Stimulated activated CD8-positive, alpha-beta memory T cell treated with anti-CD3 and anti-CD28 coated beads, Interleukin-2, amount 100 ng/mL, for 48 hours (primary cell): Measurements from ENCODE around the gene GTF2F2.
"Not testable (repeated sequence)": the region's sequence is repeated elsewhere in the genome, so short reads cannot be mapped to it uniquely, and the experiment has no call there.

Experiments
- DNase-seq, 2 donors: peaks; one replicate each; pipeline ENCODE4 v3.0.0-alpha.2; 2020; ENCODE audit warnings: low read depth in 2 of 2

The GTF2F2 gene

DNA sequence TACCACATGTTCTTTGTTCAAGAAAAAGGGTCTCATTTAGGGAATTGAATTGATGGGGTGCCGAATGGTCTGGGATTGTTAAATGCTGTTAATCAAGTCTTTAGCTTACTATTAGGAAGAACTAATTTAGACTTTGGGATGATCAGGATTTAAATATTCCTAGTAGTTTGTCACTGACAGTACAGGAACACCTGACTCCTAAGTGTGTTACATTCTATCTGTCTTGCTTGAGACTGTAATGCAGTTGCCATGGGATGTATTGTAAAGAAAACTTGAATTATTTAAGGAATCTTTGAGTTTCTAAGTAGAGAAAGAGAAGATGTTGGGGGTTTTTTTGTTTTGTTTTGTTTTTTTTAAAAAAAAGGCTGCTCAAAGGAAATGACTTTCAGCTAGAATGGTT is 98.4 kb downstream of the GTF2F2 start:
- no peak for DNase-seq

DNA sequence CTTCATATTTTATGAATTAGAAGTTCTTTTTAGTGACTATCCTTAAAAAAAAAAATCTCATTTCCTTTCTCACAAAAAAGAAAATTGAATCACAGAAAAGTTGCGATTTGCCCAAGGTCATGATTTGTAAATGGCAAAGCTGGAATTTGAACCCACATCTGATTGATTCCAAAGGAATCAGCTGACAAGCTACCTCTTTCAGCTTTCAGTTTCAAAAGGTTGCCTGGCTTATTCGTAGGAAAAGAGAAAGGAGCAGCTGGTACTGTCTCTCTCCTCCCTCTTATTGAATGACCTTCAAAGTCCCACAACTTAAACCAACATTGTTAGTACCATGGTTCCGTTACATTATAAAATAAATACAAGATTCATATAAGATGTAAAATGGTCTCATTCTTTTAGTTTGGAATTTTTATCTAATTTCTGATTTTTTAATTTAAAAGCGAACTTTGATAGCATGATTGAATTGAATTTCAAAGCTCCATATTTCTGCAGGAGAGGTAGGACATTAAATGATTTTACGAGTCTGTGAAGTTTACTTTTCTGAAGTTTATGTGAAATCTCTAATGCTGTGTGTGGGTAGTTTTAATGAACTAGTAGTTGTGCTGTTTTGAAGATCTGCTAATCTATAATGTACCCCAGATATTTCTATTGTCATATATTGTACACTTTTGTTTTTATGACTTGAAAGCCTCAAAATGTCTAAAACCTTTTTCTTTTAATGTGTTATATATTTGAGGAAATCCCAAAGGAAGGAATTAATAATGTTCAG is 99.0 kb downstream of the GTF2F2 start:
- no peak for DNase-seq

DNA sequence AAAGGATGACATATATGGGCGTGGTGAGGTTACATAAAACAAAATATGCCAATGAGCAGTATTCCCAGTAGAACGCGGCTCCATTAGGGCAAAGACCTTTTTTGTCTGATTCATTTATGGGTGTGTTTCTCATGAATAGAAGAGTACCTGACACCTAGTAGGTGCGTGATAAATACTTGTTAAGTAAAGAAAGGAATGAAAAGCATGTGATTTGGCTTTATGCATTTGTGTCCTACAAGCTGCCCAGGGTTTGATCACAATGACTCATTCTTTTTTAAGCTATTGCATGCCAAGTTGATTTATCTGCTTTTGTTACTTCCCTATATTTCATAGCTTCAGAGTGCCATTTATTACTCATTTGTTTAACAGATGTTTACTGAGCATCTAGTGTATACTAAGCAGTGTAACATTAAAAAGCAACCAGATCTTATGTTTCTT is 99.6 kb downstream of the GTF2F2 start:
- no peak for DNase-seq

DNA sequence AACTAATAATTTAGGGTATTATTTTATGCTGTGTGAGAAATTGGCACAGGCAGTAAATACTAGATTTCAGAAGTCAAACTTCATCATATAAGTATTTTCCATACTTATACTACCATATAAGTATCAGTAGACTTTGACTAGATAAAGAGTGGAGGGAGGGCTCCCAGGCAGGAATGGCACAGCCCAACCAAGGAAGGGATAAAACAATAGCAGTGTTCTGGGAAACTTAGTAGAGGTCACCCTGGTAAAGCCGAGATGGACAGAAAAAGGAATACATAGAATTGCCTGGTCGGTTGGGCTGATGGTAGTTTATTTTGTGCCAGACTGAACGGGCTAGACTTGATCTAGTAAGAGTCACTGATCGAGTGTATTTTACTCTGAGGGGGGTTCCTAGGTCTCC is 100.1 kb downstream of the GTF2F2 start:
- no peak for DNase-seq

- no peak for DNase-seq
Observed at GRCh38 chr13:45222516-45222915, 102.2 kb downstream of the GTF2F2 start.

DNA sequence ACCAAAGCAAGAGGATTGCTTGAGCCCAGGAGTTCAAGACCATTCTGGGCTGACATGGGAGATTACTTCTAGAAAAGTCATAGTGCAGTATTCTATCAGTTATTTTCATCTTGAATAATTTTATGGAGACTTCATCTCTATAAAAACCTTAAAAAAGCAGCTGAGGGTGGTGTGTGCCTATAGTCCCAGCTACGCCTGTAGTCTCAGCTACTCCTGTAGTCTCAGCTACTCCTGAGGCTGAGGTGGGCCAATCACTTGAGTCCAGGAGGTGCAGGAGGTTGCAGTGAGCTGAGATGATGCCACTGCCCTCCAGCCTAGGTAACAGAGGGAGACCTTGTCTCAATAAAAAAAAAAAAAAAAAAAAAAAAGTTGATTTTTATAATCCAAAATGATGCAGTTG is 102.6 kb downstream of the GTF2F2 start:
- no peak for DNase-seq

DNA sequence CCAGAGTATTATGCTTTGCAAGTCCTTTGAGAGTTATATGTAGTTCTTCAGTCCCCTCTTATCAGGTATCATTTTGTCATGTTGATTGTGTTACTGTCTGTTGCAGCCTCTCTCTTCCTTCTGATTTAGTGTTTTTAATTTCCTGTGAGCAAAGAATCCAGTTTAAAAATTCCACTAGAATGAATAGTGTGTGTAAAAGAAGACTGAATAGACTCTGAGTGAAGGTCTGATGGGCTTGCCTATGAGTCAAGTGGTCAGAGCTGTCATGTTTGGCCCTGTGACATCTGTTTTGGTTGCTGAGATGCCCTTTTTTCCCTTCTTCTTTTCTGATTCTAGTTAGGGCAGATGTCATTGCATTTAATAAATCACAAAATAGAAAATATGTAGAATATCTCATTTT is 103.9 kb downstream of the GTF2F2 start:
- no peak for DNase-seq

GRCh38 chr13:45225370-45225769 is 105.1 kb downstream of the GTF2F2 start:
- DNase-seq, result no peak

GRCh38 chr13:45226024-45226423 is 105.7 kb downstream of the GTF2F2 start:
- DNase-seq, result no peak

GRCh38 chr13:45228002-45228401 is 107.7 kb downstream of the GTF2F2 start:
- no peak for DNase-seq

GRCh38 chr13:45229172-45229571 is 108.9 kb downstream of the GTF2F2 start:
- no peak for DNase-seq

- DNase-seq, result no peak
Observed at GRCh38 chr13:45231305-45231704, 111.0 kb downstream of the GTF2F2 start.

DNA sequence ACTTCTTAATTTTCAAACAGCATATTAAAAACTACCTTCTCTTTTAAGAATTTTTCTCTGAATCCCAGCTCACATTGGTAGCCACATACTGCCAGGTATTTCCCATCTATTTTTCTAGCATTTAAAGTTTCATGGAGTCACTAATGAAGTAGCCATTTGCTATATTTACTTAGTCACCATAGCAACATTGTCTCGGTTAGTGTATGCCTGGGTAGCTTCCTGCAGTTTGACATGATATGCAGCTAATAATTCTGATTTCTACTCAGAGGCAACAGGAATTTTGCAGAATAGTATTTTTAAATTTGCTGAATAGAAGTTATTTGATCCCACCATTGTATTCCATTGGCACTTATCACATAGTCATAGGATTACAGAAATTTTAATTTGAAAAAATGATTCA is 111.4 kb downstream of the GTF2F2 start:
- no peak for DNase-seq

DNA sequence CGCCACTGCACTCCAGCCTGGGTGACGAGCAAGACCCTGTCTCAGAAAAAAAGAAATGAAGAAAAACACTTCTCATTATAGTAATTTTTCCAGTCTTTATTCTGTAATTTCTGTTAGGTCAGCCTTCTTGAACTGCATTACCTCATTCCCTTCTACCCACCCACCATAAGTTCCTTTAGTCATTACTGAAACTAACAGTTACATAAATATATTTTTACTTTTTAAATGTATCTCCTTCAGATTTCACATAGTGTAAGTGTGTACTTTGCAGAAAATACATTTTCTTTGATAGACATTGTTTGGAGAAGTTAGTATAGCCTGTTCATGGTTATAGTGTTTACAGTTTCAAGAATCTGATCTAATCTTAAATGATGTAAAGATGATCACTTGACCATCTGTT is 112.3 kb downstream of the GTF2F2 start:
- DNase-seq, result no peak

- DNase-seq, result no peak
Observed at GRCh38 chr13:45238945-45239795, 118.9 kb downstream of the GTF2F2 start.

GRCh38 chr13:45240143-45240542 is 119.8 kb downstream of the GTF2F2 start:
- DNase-seq, result no peak

GRCh38 chr13:45242070-45242469 is 121.8 kb downstream of the GTF2F2 start:
- DNase-seq, result no peak

GRCh38 chr13:45242524-45242923 is 122.2 kb downstream of the GTF2F2 start:
- no peak for DNase-seq

DNA sequence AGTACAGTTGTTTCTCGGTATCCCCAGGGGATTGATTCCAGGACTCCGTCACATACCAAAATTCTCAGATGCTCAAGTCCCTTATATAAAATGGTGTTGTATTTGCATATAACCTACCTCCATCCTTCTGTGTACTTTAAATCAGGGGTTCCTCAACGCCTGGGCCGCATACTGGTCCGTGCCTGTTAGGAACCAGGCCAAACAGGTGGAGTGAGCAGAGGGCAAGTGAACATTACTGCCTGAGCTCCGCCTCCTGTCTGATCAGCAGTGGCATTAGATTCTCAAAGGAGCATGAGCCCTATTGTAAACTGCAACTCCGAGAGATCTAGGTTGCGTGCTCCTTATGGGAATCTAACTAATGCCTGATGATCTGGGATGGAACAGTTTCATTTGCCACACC is 122.8 kb downstream of the GTF2F2 start:
- no peak for DNase-seq

DNA sequence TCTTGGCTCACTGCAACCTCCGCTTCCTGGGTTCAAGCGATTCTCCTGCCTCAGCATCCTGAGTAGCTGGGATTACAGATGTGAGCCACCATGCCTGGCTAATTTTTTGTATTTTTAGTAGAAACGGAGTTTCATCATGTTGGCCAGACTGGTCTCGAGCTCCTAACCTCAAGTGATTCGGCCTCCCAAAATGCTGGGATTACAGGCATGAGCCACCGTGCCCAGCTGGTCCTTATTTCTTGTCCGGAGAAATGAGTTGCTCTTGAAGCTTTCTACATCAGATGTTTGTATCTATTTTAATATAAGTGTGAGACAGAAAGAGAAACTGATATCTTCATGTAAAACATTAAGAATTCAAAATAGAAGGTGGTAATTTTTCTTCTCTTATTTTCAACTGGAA is 124.4 kb downstream of the GTF2F2 start:
- not testable (repeated sequence) for DNase-seq

DNA sequence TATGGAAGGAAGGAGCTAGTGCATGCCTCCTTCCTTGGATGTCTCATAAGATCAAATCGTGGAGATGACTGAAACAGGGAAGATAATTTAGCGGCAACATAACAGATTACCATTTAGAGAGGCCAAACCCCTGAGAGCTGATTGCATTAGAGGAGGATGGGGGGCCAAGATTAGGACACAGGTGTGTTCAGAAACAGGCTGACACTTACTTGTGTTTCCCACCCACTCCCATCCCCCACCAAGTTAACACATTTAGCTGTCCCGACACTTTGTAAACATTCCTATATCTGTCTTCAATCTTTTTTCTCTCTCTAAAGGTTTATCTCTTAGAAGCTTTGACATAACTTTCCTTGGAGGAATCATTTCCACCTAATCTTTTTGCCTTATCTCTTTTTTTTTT is 129.4 kb downstream of the GTF2F2 start:
- DNase-seq, result no peak

DNA sequence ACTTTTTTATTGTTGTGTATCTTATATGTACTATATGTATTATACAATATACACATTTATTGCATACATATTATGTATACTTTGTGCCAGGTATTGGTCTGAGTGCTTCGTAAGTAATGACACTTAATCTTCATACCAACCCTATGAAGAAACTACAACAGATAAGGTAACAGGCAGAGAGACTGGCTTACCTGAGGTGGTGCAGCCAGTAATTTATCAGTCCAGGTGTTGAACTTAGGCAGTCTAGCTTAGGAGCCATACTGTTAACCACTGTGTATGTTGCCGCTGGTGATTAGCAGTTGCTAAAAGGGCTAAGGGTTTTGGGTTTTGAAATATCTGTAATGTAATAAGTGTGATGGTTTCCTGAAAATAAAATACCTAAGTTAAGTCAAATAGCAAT is 134.1 kb downstream of the GTF2F2 start:
- no peak for DNase-seq
